Endothelial cell of umbilical vein (primary cell): ENCODE data around the gene ITGA5. TPM values are rescaled to one million over a fixed set of nuclear protein-coding genes. Genes with fewer than 3 reads are reported as not detected.

Source experiments
- BruUV-seq: library from RNA; stranded (reverse); fragments of 400-500 nt; replicated peaks from 2 replicates; lab custom pipeline; 2021; lab: Mats Ljungman, UMichigan
- CTCF ChIA-PET: fragments of 300-600, 350-600 bp; sonication (Branson Sonifier 250); formaldehyde crosslinking; loops from one replicate; lab custom pipeline; 2021; ENCODE audit warnings: antibody characterized with exemption, inconsistent platforms; lab: Charles Lee
- POLR2A ChIA-PET: fragments of 300-600, 350-600 bp; sonication (Branson Sonifier 250); formaldehyde crosslinking; loops from one replicate; lab custom pipeline; 2021; ENCODE audit warnings: antibody characterized with exemption, inconsistent platforms; lab: Charles Lee
- DNase-seq: peaks from one replicate; pipeline ENCODE4 v3.0.0-alpha.2; 2011; ENCODE audit warnings: low read depth, low spot score
- FAIRE-seq: peaks from 2 replicates; lab custom pipeline; 2011; peaks lifted over from hg19 to GRCh38; lab: Jason Lieb, UNC
- H2AFZ ChIP-seq: 2 replicates; pipeline ENCODE4 v1.6.0; 2012; ENCODE audit warnings: low read depth, low read length, control low read depth, inconsistent platforms
- H3K27ac ChIP-seq: 2 replicates; pipeline ENCODE4 v1.5.1; 2011; ENCODE audit warnings: low read depth, mild to moderate bottlenecking, control low read depth, low read length, moderate library complexity; ENCODE audit not compliant: insufficient read depth
- H3K27me3 ChIP-seq, 2 experiments: 2 replicates each; pipeline versions ENCODE4 v1.6.0 to v1.6.1; 2011; ENCODE audit warnings: low read length in 2 of 2, mixed read lengths in 1 of 2; ENCODE audit not compliant: control insufficient read depth in 2 of 2, insufficient read depth in 2 of 2
- H3K36me3 ChIP-seq, 2 experiments: 2 replicates in 1 of 2; 3 replicates in 1 of 2; pipeline ENCODE4 v1.5.1; 2011; ENCODE audit warnings: low read length in 2 of 2, mild to moderate bottlenecking in 1 of 2, moderate library complexity in 1 of 2; ENCODE audit not compliant: control insufficient read depth in 2 of 2, insufficient read depth in 2 of 2; ENCODE audit errors: extremely low read depth in 1 of 2
- H3K4me1 ChIP-seq: 3 replicates; pipeline ENCODE4 v1.5.1; 2011; ENCODE audit warnings: mild to moderate bottlenecking, low read length; ENCODE audit not compliant: control insufficient read depth, insufficient read depth; ENCODE audit errors: extremely low read depth
- H3K4me2 ChIP-seq: 2 replicates; pipeline ENCODE4 v1.6.1; 2011; ENCODE audit warnings: low read length, control low read depth, mixed read lengths; ENCODE audit not compliant: insufficient read depth
- H3K4me3 ChIP-seq, 3 experiments: fragments of 200-600 bp in 1 of 3; sonication (generic), shearing (Covaris generic) in 1 of 3; replicated peaks in 1 of 3; 2 replicates each; pipeline ENCODE4 v1.5.1; 2011 to 2016; ENCODE audit warnings: control low read depth in 3 of 3, low read length in 3 of 3, mild to moderate bottlenecking in 2 of 3, inconsistent platforms in 1 of 3, low read depth in 1 of 3, moderate library complexity in 1 of 3; ENCODE audit not compliant: insufficient read depth in 1 of 3
- H3K79me2 ChIP-seq: 2 replicates; pipeline ENCODE4 v1.6.0; 2012; ENCODE audit warnings: low read length, inconsistent platforms; ENCODE audit not compliant: control insufficient read depth, insufficient read depth
- H3K9ac ChIP-seq: replicated peaks from 2 replicates; pipeline ENCODE3; 2011; ENCODE audit warnings: low read length, control low read depth; ENCODE audit not compliant: insufficient read depth; ENCODE audit errors: extremely low read depth
- H3K9me1 ChIP-seq: replicated peaks from 3 replicates; pipeline ENCODE4 v1.6.0; 2011; ENCODE audit warnings: mild to moderate bottlenecking, low read length; ENCODE audit not compliant: control insufficient read depth, insufficient read depth; ENCODE audit errors: extremely low read depth
- H3K9me3 ChIP-seq: replicated peaks from 2 replicates; pipeline ENCODE4 v1.5.1; 2012; ENCODE audit warnings: low read length, inconsistent platforms; ENCODE audit not compliant: control insufficient read depth, insufficient read depth
- H4K20me1 ChIP-seq: replicated peaks from 2 replicates; pipeline ENCODE3; 2011; ENCODE audit warnings: mild to moderate bottlenecking, low read length; ENCODE audit not compliant: control insufficient read depth, insufficient read depth; ENCODE audit errors: extremely low read depth
- EZH2 ChIP-seq: IDR thresholded peaks from 2 replicates; pipeline ENCODE4 v1.6.1; 2012; ENCODE audit warnings: borderline replicate concordance, low read depth, mild to moderate bottlenecking, moderate library complexity, low read length, inconsistent platforms; ENCODE audit not compliant: severe bottlenecking
- FOS ChIP-seq: IDR thresholded peaks from 2 replicates; pipeline ENCODE4 v1.6.1; 2011; ENCODE audit warnings: mild to moderate bottlenecking, low read length, moderate library complexity, borderline replicate concordance; ENCODE audit not compliant: insufficient read depth
- GATA2 ChIP-seq: IDR thresholded peaks from 2 replicates; pipeline ENCODE4 v1.7.0; 2011; ENCODE audit warnings: low read depth, mild to moderate bottlenecking, moderate library complexity, mixed read lengths, low read length; ENCODE audit not compliant: insufficient read length, insufficient read depth
- JUN ChIP-seq: IDR thresholded peaks from 2 replicates; pipeline ENCODE4 v1.6.1; 2011; ENCODE audit warnings: borderline replicate concordance, low read depth; ENCODE audit not compliant: insufficient read length, insufficient read depth
- MYC ChIP-seq: IDR thresholded peaks from one replicate; pipeline ENCODE4 v1.6.1; 2011; ENCODE audit warnings: mild to moderate bottlenecking, low read depth, low read length
- POLR2A ChIP-seq: IDR thresholded peaks from 2 replicates; pipeline ENCODE4 v1.6.1; 2012; ENCODE audit warnings: low read depth, mild to moderate bottlenecking, control low read depth, low read length
- POLR2AphosphoS5 ChIP-seq: IDR thresholded peaks from 2 replicates; pipeline ENCODE4 v1.6.1; 2012; ENCODE audit warnings: low read depth, mild to moderate bottlenecking, control low read depth, low read length, moderate library complexity; ENCODE audit not compliant: insufficient read depth
- dilution Hi-C: fragments of 300-500 bp; cut with MboI; formaldehyde crosslinking; loops from one replicate; pipeline ENCODE4 v1.15.0; 2019; ENCODE audit warnings: low sequenced_read_pairs; ENCODE audit not compliant: extremely low pct_ligation_motif_present
- intact Hi-C: fragments of 100-400 bp; cut with micrococcal nuclease; formaldehyde crosslinking; loops from one replicate; pipeline ENCODE4 v1.10.0; 2022
- polyA plus RNA-seq, 4 experiments: library from polyadenylated mRNA; depleted of rRNA in 3 of 4; stranded (reverse) in 3 of 4; unstranded in 1 of 4; fragments of >200 nt; gene quantifications; 2 replicates each; pipeline versions ENCODE4 v1.2.1 to v1.2.3, GENCODE V29; 2011 to 2012; ENCODE audit warnings: missing spikeins in 1 of 4
- total RNA-seq: library from RNA; stranded (reverse); gene quantifications from 2 replicates; pipeline ENCODE4 v1.2.3, GENCODE V29; 2021
- TF ChIP-seq, protein P1 (sequence below): IDR thresholded peaks from 2 replicates; pipeline ENCODE4 v1.6.1; 2011; ENCODE audit not compliant: insufficient read depth, insufficient read length
- TF ChIP-seq, protein P2 (sequence below), 2 donors: IDR thresholded peaks; 1 replicate in 1 of 2; 2 replicates in 1 of 2; pipeline ENCODE4 v1.5.1; 2011; ENCODE audit warnings: low read length in 2 of 2, mild to moderate bottlenecking in 2 of 2, moderate library complexity in 2 of 2, control low read depth in 1 of 2, inconsistent platforms in 1 of 2, low read depth in 1 of 2; ENCODE audit not compliant: insufficient read depth in 1 of 2; ENCODE audit errors: extremely low read depth in 1 of 2

The ITGA5 gene
- total and polyA plus RNA-seq, 2 donors (not counting 3 experiments of a cell fraction or from before 2014, with no cell fraction given), result 657 to 938 TPM

DNA sequence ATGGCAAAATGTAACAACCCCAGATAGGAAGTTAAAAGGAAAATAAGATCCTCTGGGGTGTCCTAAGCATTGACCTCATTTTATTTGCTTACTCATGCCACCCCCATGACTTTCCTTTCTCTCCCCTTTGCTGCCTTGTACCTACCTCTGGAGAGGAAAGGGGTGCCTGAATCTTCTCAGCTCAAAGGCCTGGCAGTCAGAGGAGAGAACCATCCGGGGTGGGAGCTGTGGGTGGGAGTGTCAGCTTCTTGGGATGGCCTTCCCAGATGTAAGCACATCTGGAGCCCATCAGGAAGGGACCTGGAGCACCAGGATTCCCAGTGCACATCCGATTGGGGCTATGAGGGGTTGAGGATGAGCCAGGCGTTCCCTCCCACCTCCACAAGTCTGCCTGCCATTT lies 5.2 kb upstream of the ITGA5 start:
- dilution Hi-C loops (no loop called here), intact Hi-C loops (no loop called here)
- DNase-seq, result no peak
- Histone ChIP-seq H4K20me1 (no peaks in the 10 kb centered on the region), H3K27me3 (no peaks in the 10 kb centered on the region), H3K27ac (no peak overlapping the region), H3K9me3 (no peaks in the 10 kb centered on the region), H3K9ac (no peak overlapping the region), H3K4me2 (no peak overlapping the region), H3K4me1 (peaks cover 89% of the 10 kb centered on the region), H3K9me1 (no peaks in the 10 kb centered on the region), H3K79me2 (peaks cover 10% of the 10 kb centered on the region), H3K36me3 (no peaks in the 10 kb centered on the region), H2AFZ (no peak overlapping the region), H3K4me3 (no peak overlapping the region)
- no TSS peak for BruUV-seq
- ChIA-PET POLR2A (no interaction called here), CTCF (interaction anchor here (1.2 to 5.5 kb wide), 3 partner anchors 15 to 25 kb away, joined by 6 to 43 read pairs (median 6); no protein-coding TSS in a partner anchor)
- FAIRE-seq, result no peak
- TF ChIP-seq GATA2 (no peak), POLR2AphosphoS5 (no peak), JUN (no peak), FOS (no peak), MYC (no peak), POLR2A (no peak), EZH2 (no peak)
- TF ChIP-seq, protein P1, sequence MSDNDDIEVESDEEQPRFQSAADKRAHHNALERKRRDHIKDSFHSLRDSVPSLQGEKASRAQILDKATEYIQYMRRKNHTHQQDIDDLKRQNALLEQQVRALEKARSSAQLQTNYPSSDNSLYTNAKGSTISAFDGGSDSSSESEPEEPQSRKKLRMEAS, result no peak
- TF ChIP-seq, protein P2, sequence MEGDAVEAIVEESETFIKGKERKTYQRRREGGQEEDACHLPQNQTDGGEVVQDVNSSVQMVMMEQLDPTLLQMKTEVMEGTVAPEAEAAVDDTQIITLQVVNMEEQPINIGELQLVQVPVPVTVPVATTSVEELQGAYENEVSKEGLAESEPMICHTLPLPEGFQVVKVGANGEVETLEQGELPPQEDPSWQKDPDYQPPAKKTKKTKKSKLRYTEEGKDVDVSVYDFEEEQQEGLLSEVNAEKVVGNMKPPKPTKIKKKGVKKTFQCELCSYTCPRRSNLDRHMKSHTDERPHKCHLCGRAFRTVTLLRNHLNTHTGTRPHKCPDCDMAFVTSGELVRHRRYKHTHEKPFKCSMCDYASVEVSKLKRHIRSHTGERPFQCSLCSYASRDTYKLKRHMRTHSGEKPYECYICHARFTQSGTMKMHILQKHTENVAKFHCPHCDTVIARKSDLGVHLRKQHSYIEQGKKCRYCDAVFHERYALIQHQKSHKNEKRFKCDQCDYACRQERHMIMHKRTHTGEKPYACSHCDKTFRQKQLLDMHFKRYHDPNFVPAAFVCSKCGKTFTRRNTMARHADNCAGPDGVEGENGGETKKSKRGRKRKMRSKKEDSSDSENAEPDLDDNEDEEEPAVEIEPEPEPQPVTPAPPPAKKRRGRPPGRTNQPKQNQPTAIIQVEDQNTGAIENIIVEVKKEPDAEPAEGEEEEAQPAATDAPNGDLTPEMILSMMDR (IDR thresholded peaks at IDR 0.05; ENCODE audit: extremely low read depth in 1 of 2, insufficient read depth in 1 of 2, low read depth in 1 of 2, low read length in 2 of 2), result no peak
